Fibroblast of the conjunctiva (primary cell): Measurements from ENCODE around the gene KHSRP.
"Not testable (repeated sequence)": the region's sequence is repeated elsewhere in the genome, so short reads cannot be mapped to it uniquely, and the experiment has no call there.

Experiments used
- DNase-seq: peaks from one replicate; pipeline ENCODE4 v3.0.0-alpha.2; 2010; ENCODE audit warnings: low read depth

The KHSRP gene

GRCh38 chr19:6417713-6418561, 6.7 kb downstream of the KHSRP start:
- DNase-seq: no peak

GRCh38 chr19:6416658-6417405, 7.8 kb downstream of the KHSRP start:
- DNase-seq: no peak

GRCh38 chr19:6415591-6416190, 8.9 kb downstream of the KHSRP start:
- DNase-seq: no peak

GRCh38 chr19:6414793-6415590, 9.6 kb downstream of the KHSRP start:
- DNase-seq: no peak

- DNase-seq: no peak
Observed at GRCh38 chr19:6413721-6414643, 10.6 kb downstream of the KHSRP start.

- DNase-seq: no peak
Observed at GRCh38 chr19:6413291-6413690, 11.3 kb downstream of the KHSRP start.

GRCh38 chr19:6412447-6413091, 12.0 kb downstream of the KHSRP start:
- DNase-seq: no peak

GRCh38 chr19:6412061-6412446, 12.6 kb downstream of the KHSRP start:
- DNase-seq: no peak

- no peak for DNase-seq
Observed at GRCh38 chr19:6409346-6409745, 15.3 kb downstream of the KHSRP start.

DNA sequence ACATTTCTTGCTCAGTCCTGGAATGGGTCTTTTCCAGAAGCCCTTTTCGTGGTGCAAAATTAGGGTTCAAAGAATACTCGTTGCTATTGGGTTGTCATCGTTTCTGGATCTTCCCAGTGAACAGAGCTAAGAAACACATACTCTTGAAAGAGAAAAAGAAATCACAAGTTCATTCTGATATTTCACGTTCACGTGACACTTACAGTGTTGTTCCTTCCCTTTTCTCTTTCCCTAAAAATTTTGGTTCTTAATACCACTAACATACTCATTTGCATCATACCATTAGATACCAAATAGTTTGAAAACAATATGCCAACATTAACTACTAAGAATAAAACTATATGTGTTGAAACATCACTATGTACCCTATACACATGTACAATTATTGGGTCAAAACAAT, 18.2 kb downstream of the KHSRP start:
- no peak for DNase-seq

GRCh38 chr19:6402837-6403608, 21.6 kb downstream of the KHSRP start:
- DNase-seq: peak; percentile 27

DNA sequence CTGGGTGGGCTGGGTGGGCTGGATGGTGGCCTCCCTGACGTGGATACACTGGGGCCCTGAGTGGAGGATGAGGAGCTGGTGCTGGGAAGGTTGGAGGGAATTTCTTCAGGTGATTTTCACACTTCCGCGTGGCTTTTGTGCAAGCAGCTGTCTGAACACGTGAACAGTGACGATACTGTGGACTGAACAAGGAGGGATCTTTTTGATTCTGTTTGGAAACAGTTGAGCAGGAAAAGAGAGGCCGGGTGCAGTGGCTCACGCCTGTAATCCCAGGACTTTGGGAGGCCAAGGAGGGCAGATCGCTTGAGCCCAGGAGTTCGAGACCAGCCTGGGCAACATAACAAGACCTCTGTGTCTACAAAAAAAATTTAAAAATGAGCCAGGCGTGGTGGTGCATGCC, 22.6 kb downstream of the KHSRP start:
- no peak for DNase-seq

DNA sequence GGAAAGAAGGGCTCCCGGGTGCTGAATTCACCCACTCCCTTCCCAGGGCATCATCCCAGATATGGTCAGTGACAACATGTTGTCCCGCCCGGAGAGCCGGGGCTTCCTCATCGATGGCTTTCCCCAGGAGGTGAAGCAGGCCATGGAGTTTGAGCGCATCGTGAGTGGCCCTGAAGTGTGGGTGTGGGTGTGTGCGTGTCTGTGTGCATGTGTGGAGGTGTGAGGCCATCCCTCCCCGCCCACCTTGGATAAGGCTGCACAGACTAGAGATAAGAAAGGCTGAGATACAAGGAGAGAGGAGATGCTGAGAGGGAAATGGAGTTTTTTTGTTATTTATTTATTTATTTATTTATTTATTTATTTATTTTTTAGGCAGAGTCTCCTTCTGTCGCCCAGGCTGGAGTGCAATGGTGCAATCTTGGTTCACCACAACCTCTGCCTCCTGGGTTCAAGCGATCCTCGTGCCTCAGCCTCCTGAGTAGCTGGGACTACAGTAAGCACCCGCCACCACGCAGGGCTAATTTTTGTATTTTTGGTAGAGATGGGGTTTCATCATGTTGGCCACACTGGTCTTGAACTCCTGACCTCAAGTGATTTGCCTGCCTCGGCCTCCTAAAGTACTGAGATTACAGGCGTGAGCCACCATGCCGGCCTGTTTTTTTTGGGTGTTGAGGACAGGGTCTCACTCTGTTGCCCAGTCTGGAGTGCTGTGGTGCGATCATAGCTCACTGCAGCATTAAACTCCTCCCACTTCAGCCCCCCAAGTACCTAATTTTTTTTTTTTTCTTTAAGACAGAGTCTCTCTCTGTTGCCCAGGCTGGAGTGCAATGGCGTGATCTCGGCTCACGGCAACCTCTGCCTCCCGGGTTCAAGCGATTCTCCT, 24.3 kb downstream of the KHSRP start:
- not testable (repeated sequence) for DNase-seq

- no peak for DNase-seq
Observed at GRCh38 chr19:6396305-6396704, 28.3 kb downstream of the KHSRP start.

DNA sequence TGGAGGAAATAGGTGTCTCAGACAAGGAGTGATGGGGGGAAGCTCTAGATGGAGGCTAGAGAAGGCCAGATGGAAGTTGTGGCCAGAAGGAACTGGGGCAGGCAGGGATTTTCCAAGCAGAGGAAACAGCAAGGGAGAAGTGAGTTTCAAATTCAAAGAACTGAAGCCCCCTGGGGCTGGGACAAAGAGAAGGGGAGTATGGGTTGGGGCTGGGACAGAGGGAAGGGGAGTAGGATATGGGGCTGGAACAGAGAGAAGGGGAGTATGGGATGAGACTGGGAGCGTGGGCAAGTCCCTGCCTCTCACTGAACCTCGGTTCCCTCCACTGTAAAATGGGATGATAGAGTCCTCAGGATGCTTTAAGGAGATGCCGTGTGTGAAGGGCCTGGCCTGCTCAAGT, 29.8 kb downstream of the KHSRP start:
- DNase-seq: no peak

DNA sequence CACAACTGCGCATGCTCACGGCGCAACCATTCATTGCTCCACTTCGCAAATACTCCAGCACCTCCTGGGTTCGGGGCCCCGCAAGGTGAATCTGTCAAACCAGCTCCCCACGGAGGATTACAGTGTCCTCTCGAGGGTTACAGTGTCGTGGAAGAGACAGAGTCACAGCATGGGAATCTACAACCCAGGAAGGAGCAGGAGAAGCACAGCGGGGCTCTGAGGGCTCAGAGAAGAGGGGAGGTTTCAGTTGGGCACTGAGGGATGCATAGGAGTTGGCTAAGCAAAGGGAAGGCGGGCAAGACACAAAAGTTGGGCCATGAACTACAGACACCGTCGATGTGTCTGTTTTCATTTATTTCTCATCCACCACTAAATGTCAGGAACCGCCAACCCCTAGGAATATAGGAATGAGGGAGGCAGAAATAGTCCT, 30.6 kb downstream of the KHSRP start:
- DNase-seq: no peak

DNA sequence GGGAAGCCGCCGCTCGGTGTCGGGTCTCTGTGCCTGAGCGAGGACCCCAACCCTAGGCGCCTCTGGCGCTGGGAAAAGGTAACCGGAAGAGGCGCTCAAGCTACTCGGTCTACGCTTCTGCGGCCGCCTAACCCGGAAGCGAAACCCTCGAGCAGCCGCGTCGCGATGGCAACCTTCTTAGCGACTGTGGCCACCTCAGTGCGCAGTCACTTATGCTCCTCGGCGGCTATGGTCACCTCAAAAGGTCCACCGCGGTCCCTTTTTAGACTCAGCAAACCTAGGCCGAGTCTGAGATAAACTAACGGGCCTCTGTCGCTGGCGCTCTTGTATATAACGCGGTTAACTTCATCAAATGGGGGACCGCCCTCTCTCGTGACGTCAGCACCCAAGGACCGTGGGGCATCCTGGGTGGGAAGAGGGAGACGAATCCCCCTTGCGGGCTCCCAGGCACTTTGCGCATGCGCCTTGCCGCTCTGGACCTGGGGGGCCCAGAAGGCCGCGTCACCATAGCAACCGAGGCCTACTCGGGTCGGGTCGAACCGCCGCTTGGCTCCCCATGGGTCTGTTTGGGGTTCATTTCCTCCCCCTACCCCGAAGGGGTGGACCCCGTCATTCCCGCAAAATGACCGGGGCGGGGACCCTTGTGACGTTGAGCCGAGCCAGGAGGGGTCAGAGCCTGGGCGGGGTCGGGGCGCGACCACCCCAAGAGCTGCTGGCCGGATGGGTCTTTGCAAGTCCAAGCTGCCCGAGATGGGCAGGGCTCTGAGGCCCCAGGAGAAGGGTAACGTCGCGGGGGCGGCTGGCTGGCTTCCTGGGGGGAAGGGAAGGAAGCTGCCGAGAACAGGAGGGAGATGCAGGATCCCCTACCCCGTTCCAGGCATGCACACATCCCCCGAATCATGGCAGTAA, 31.3 kb downstream of the KHSRP start, which contains the start of gene GTF2F1:
Gene GTF2F1 (minus strand): TSS at position 91 of the 909 bp plus-strand sequence. CDS start 169 bp downstream, outside the sequence.
- DNase-seq: peak; percentile 95
